Left hindlimb (tissue), 1 donor: ENCODE measurements around the gene OR10G3.
"Not testable (repeated sequence)": the region's sequence is repeated elsewhere in the genome, so short reads cannot be mapped to it uniquely, and the experiment has no call there.

Source experiments
- DNase-seq: peaks from one replicate; pipeline ENCODE4 v3.0.0-alpha.2; 2018

OR10G3 gene, protein sequence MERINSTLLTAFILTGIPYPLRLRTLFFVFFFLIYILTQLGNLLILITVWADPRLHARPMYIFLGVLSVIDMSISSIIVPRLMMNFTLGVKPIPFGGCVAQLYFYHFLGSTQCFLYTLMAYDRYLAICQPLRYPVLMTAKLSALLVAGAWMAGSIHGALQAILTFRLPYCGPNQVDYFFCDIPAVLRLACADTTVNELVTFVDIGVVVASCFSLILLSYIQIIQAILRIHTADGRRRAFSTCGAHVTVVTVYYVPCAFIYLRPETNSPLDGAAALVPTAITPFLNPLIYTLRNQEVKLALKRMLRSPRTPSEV

DNA sequence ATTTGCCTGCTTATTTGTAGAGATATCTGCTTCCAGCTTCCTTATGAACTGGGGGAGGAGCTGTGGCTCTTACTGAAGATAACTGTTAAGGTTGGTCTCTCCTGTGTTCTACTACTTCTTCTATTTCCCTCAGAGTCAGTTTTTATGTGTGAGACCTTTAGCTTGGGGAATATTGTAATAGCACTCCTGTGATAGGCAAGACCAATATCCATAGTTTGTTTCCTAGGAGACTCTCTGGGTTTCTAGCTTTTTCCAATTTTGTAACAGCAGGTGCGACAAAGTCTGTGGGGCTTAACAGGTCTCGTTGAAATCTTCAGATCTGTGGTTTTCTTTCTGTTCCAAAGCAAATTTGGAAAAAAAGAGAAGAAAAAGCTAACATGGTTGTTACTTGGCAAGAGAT lies at the start of gene OR10G3:
Gene OR10G3, minus strand, starts transcription at position 101 of the 400 bp plus-strand sequence. CDS start 9,332 bp downstream, outside the sequence.
- DNase-seq, result no peak

DNA sequence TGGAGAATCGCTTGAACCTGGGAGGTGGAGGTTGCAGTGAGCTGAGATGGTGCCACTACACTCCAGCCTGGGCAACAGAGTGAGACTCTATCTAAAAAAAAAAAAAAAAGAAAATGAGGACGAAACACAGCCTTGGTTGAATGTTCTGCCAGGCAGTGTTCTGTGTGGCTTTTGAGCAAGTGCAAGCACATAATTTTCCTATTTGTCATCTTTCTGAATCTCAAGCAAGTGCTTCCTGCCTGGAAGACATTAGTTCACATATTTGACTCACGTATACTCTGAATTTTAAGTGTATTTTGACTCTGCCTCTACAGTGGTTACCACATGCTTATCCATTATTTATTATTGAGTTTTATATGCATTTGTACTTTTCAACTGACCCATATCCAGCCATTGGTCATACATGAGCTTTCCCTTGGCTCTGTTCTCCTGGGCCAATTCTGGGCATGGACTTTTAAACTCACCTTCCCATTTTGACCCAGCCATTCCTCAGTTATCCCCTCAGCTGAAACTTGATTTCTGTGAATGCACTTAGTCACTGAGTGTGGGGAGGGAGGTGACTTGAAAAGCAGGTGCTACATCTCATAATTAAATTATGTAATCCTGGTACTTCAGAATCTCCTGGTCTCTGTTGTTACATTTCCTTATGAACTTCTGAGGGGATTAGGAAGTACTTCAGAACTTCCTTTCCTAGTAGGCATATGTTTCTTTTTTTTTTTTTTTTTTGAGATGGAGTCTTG lies 46.8 kb upstream of the OR10G3 start:
- DNase-seq, result no peak

DNA sequence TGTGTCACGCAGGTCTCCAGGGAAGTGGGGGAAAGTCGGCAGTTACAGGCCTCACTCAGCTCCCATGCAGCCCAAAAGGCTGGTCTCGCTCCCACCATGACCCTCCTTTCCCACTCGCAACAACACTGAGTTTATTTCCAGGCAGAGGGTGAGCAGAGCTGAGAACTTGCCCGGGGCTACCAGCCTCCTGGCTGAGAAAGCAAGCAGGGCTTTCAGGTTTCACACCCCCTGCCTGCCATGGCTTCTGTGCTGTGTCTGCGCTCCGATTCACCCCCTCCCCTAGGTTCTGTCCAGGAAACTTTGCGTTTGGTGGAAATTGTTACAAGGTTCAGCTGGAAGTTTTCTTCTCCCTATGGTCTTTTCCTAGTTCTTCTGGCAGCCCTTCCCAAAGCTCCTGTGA lies 37.7 kb upstream of the OR10G3 start:
- no peak for DNase-seq

DNA sequence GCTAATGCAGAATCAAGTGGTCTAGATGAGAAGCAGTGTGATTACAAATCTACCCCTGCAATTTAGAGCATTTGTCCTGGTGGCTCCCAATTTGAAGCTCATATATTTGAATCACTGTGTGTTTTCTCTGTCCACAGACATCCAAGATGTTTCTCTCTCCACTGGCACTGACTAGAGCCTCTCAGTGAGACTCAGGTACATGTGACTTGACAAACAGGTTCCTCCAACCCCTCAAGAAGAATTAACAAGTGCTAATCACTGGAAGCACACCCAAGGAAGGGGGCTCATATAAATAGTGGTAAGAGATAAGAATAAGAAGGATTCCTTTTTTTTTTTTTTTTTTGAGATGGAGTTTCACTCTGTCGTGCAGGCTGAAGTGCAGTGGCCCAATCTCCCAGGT lies 34.4 kb upstream of the OR10G3 start:
- DNase-seq, result no peak

DNA sequence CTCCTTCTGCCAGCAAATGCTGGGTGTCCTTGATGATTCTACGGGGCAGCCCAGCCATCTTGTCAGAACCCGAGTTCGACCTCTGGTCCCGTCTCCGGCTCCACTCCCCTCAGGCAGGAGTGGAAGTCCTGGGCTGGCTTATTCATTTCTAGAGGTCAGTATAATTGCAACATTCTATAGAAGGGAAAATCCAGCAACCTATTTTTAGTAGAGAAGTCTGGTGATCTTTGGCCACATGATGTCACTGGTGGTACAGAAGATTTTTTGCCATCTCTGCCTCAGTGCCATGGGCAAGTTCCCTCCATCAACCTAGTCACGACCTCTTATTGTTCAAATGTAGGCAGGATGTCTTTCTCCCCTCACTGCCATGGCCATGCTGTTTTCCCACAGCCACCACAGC lies 32.4 kb upstream of the OR10G3 start:
- no peak for DNase-seq

DNA sequence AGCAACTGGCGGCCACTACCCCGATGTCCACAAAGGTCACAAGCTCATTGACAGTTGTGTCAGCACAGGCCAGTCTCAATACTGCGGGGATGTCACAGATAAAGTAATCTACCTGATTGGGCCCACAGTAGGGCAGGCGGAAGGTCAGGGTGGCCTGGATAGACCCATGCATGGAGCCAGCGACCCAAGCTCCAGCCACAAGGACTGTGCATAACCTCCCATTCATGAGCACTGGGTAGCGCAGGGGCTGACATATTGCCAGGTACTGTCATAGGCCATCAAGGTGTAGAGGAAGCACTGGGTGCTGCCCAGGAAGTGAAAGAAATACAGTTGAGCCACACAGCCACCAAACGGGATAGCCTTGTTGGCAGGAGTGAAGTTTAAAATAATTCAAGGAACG lies 22.3 kb upstream of the OR10G3 start:
- DNase-seq, result not testable (repeated sequence)

DNA sequence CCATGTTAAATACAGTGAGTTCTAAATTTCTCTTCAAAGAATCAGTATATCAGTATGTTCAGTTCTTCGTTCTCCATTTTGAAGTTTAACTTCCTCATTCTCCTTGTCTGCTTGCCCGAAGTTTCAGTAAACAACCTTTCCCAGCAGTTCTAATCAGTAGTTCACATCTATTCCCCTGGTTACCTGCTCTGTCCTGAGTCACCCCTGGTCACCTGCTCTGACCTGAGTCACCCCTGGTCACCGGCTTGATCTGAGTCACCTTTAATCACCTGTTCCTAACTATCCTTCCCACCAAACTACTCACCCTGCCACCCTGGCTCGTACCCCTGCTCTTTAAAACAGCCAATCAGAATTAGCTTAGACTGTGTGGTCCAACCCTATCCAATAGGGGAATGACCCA lies 9.4 kb upstream of the OR10G3 start:
- DNase-seq, result no peak

DNA sequence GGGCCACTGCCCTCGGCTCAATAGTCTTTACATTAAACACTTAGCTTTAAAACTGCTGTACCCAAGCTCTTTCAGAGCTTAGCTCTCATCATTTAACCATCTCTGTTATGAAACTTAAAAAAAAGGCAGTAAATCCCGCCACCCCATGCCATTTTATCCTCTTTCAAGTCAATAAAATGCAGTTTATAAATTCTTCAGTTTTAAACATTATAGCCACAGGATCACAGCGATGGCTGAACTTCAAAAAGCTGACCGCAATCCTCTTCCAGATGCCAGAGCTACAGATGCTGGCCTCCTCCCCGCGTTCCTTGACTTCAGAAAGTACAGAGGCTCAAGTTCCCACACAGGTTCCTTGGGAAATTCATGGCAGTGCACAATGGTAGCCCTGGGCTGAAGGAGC lies 4.2 kb downstream of the OR10G3 start:
- no peak for DNase-seq

DNA sequence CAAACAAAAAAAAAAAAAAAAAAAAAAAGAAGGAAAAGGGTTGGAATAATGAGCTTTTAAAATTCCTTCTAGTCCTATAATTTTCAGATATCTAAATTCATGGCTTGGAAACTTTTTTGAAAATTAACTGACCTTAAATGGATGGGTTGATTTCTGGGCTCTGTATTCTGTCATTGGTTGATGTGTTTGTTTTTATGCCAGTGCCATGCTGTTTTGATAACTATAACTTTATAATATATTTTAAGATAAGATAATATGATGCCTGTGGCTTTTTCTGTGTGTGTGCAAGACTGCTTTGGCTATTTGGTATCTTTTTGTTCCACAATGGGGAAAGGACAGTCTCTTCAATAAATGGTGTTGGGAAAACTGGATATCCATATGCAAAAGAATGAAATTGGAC lies 7.3 kb downstream of the OR10G3 start:
- DNase-seq, result no peak

DNA sequence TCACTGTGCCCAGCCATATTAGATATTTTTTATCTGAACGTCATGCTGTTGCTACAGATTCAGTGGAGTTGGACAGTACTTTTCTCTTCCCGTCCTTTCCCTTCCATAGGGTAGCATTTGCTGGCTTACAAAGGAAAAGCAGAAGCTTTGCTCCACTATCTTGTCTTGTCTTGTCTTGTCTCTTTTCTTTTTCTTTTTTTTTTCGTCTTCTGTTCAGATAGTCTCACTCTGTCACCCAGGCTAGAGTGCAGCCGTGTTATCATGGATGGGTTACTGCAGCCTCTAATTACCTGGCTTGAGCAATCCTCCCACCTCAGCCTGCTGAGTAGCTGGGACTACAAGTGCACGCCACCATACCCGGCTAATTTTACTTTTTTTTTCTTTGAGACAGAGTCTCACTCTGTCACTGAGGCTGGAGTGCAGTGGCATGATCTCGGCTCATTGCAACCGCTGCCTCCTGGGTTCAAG lies 21.1 kb downstream of the OR10G3 start:
- DNase-seq, result no peak

DNA sequence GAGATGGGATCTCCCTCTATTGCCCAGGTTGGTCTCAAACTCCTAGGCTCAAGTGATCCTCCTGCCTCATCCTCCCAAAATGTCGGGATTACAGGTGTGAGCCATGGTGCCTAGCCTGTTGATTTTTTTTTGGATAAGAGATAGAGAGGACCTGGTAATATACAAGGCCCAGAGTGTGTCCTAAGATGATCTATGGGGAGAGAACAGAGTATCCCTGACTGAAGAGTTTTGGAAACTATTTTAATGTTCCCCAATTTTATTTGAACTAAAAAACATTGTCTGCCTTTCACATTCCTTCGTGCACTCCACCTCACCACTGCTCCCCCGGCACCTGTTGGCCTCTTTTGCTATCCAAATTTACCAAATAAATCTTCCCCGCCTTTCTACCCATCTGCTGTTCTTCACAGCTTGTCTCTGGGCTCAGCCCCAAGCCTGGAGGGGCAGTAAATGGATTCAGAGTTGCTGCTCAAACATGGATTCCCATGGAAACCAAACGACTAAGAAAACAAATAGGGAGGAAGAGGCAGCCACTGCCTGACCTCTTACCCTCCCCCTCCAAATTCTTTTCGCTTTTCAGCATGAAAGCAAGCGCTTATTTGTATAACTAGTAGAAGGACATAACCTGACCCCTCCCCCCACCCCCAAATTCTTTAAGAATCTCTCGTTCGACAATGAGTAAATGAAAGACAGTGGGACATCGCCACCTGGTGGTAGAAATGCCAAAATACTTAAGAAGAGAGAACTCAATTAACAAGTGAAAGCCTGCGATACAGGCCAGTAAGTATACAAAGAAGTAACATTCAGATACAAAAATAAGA lies 22.6 kb downstream of the OR10G3 start:
- DNase-seq, result peak; percentile 83

DNA sequence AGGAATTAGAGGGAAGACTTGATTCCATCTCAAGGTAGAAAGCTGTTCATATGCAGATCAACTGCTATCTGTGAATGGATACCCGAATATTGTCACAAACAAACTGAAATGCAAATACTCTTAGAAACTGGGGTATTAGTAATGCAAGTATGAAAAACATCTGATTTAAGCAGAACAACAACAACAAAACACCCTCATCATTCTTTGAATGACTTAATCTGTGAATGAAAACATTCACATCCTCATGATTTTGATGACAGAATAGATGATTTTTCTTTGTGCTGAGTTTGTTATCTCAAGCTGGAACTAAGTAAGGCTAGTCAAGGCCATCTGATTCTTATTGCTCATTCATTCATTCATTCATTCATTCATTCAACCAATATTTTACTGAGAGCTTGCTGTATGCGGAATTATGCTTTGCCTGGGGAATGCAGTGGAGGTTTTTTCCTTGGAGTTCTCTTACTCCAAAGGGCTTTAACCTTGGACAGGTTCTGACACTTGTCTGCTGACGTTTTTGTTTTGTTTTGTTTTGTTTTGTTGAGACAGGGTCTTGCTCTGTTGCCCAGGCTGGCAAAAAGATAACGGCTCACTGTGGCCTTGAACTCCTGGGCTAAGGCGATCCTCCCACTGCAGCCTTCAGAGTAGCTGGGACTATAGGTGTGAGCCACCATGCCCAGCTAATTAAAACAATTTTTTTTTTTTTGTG lies 23.3 kb downstream of the OR10G3 start:
- no peak for DNase-seq

DNA sequence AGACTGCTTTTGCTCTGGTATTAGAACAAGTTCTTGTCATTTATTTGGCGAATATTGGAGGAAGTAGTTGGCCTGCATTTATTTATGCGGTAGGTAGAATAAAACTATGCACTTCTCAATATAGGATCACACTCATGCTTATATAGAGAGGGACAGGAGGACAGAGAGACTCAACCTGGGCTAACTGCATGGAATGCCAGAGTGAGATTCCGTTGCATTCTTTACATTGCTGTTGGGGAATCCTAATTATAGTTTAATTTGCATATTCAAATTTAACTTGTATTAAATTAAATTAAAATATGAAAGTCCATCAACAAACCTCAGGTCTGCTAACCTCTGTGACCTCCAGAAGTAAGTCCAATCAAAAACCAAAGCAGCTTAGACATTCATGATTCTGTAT lies 26.6 kb downstream of the OR10G3 start:
- no peak for DNase-seq

DNA sequence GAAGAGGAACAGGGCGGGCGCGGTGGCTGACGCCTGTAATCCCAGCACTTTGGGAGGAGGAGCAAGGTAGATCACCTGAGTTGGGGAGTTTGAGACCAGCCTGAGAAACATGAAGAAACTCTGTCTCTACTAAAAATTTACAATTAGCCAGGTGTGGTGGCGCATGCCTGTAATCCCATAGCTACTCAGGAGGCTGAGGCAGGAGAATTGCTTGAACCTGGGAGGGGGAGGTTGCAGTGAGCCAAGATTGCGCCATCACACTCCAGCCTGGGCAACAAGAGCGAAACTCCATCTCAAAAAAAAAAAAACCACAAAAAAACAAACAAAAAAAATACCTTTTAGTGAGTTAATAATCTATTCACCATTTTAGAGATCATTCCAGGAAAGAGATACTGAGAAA lies 35.3 kb downstream of the OR10G3 start:
- DNase-seq, result not testable (repeated sequence)

DNA sequence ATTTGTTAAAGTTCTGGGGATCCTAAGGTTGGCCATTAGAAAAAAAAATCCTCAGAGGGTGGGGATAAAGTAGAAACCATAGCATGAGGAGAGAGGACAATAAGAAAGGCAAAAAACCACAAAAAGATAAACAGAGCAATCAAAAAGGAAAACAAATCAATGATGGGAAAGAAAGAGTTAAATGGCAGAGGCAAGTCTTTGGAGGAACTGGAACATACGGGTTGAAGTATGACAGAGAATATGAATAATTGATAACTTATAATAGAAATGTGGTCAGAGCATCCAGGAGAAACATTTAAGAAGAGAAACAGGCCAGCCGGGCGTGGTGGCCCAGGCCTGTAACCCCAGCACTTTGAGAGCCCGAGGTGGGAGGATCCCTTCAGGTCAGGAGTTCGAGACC lies 35.9 kb downstream of the OR10G3 start:
- no peak for DNase-seq

DNA sequence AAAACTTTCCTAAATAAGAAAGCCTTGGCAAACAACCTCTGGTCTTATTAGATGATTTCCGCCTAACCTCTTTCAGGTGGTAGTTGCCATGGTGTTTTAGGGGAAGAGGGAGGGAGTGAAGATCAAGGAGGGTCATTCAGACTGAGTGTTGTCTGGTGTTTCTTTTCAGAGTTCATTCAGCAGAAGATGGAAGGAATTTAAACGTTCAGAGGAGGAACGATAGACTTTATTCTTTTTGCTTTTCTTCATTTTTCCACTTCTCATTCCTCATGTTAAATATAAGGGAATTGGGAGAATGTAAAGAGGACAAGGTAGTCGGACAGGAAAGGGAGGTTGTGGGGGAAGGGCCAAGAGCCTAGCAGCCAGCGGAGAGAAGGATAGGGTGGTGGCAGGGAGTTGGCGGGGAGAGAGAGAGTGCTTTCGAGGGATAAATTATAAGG lies 36.3 kb downstream of the OR10G3 start:
- no peak for DNase-seq

DNA sequence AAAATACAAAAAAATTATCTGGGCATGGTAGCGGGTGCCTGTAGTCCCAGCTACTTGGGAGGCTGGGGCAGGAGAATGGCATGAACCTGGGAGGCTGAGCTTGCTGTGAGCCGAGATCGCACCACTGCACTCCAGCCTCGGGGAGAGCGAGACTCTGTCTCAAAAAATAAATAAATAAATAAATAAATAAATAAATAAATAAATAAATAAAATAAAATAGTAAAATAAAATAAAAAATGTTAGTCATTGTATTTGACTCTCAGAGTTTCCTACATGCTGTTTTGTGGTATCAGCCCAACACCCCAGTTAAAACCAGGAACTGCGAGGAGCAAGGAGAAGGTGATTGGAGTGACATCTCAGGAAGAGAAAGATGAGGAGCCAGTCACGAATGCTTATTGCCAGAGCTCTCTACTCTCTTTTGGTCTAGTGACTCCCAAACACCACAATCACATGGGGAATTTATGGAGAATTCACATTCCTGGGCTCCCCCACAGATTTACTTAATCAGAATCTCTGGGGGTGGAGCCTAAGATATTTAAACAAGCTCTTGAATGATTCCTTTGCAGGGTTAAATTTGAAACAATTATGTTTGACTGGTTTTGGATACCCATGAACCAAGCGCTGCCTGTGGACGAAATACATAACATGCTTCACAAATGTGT lies 38.3 kb downstream of the OR10G3 start:
- no peak for DNase-seq

DNA sequence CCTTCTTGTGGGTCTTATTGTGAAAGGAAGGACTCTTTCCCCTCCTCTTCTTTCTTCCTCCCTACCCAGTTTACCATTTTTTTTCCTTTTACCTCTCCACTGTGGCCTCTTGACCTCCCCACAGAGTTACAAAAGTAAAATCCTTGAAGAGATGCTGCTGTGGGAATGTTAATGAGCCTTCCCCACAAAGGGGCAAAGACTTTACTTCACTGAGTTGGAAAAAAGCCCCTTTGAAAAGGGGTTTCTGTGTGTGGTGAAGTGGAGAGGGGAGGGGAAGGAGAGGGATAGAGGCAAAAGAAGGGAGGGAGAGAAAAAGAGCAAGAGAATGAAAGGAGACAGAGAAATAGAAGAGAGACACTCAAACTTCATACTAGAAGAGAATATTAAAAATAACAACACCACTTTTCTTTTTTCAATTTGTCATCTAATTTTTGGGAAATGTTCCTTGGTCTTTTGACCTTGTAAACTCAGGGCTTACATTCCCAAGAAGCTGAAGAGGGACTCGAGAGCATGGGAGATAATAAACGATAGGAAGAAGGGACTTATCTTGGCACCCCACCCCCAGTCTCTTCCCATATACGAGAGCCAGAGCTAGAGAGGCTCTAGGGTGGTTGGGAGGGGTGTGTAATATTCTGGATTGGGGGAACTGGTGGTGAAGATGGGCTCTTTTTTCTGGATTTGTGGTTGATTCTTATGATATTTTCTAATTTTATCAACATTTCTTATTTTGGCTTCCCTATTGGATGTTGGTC lies 40.5 kb downstream of the OR10G3 start:
- no peak for DNase-seq

DNA sequence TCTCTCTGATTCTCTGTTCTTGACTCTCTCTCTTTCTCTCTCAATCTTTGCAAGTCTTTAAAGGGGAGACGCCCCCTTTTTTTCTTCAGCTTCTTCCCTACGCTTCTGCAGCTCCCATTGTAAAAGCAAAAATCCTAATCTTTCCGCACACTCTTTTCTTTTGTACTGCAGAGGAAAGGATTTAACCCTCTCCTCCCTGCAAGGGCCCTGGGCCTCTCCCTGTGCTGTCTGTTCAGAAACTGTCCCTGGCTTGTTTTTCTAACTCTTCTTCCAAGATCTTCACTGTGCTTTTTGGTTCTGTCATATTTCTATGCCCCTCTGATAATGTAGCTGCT lies 42.8 kb downstream of the OR10G3 start:
- no peak for DNase-seq

DNA sequence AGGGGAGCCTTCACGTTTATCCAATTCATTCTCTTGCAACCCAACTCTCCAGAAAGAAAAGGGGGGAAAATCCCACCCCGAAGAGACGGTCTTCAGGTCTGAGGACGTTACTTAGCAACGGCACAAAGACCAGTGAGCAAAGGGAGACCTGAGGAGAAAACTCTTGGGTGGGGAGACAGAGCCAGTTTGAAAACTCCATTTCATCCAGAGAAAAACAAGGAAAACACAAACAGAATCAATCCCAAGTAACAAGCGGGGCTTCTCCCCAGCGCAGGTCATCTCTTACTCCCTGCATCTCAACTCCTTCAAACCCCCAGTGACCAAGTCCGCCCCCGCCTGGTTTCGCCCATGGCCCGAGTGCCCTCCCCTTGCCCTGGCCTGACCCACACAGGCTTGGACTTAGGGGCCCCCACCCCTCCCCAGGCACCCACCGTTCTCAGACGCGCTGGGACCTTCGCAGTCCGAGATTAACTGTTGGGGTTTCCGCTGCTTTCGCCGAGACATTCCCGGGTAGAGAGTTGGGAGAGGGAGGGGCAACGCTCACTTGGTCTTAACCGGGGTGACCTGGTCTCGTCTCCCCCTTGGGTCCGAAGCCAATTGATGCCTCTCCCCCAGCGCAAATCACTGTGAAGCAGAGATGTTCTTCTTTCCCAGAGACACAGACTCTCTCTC lies 43.3 kb downstream of the OR10G3 start:
- DNase-seq, result no peak
